Measurements from ENCODE around the gene HELZ. TPM values are rescaled to one million over a fixed set of nuclear protein-coding genes. Genes with fewer than 3 reads are reported as not detected.
"Not testable (repeated sequence)": the region's sequence is repeated elsewhere in the genome, so short reads cannot be mapped to it uniquely, and the experiment has no call there.

HELZ gene
- total and polyA plus RNA-seq, 7 donors, result 1.8 to 55.7 (median 30.8) TPM

GRCh38 chr17:67148352-67148751, 96.6 kb downstream of the HELZ start:
- Histone ChIP-seq H3K36me3 (ENCODE audit: insufficient read depth in 1 of 2, low read depth in 1 of 2) (peaks cover 5 to 90% of the 10 kb centered on the region in 2 donors), H3K4me3 (no peak overlapping the region), H3K9me3 (no peaks in the 10 kb centered on the region), H3K4me1 (no peaks in the 10 kb centered on the region), H3K27ac (no peak overlapping the region), H3K27me3 (ENCODE audit: insufficient read depth in 3 of 3, low read length in 2 of 3) (no peaks in the 10 kb centered on the region)
- DNase-seq, result no peak
- WGBS, 3 donors, result 79 to 83% (median 81%) methylated on average over 6 of the region's 6 CpGs
- intact Hi-C loops (cut with DNase I), result no loop called here
- no peak for ATAC-seq
- TF ChIP-seq CTCF (IDR thresholded peaks at IDR 0.05), result no peak

GRCh38 chr17:67145183-67145805, 99.7 kb downstream of the HELZ start:
- ATAC-seq, result no peak
- no peaks in the 10 kb centered on the region for H3K9me3 ChIP-seq
- no peaks in the 10 kb centered on the region for H3K4me1 ChIP-seq
- TF ChIP-seq CTCF (IDR thresholded peaks at IDR 0.05), result no peak
- intact Hi-C loops (cut with DNase I), result no loop called here
- H3K27ac ChIP-seq, result no peak overlapping the region
- H3K27me3 ChIP-seq (ENCODE audit: insufficient read depth in 3 of 3, low read length in 2 of 3), result no peaks in the 10 kb centered on the region
- H3K36me3 ChIP-seq (ENCODE audit: insufficient read depth in 1 of 2, low read depth in 1 of 2), result peaks cover 5 to 89% of the 10 kb centered on the region in 2 donors
- no peak overlapping the region for H3K4me3 ChIP-seq
- DNase-seq, result no peak
- 73 to 83% (median 80%) methylated on average over 4 of the region's 4 CpGs for WGBS, 3 donors

- no peak overlapping the region for H3K4me3 ChIP-seq
- no peaks in the 10 kb centered on the region for H3K9me3 ChIP-seq
- WGBS, 3 donors, result 97 to 99% (median 98%) methylated on average over 5 of the region's 5 CpGs
- TF ChIP-seq CTCF (IDR thresholded peaks at IDR 0.05), result no peak
- H3K4me1 ChIP-seq, result no peaks in the 10 kb centered on the region
- H3K27me3 ChIP-seq (ENCODE audit: insufficient read depth in 3 of 3, low read length in 2 of 3), result no peaks in the 10 kb centered on the region
- intact Hi-C loops (cut with DNase I), result no loop called here
- H3K27ac ChIP-seq, result no peak overlapping the region
- DNase-seq (no peak), ATAC-seq (no peak)
- H3K36me3 ChIP-seq (ENCODE audit: insufficient read depth in 1 of 2, low read depth in 1 of 2), result peaks cover 3 to 74% of the 10 kb centered on the region in 2 donors
Observed at GRCh38 chr17:67143318-67143717, 101.7 kb downstream of the HELZ start.

- H3K4me3 ChIP-seq; H3K4me1 ChIP-seq; intact Hi-C loops (cut with DNase I); H3K27ac ChIP-seq; ATAC-seq; DNase-seq; H3K27me3 ChIP-seq (ENCODE audit: insufficient read depth in 3 of 3, low read length in 2 of 3); H3K9me3 ChIP-seq: not testable (repeated sequence)
- peaks cover 2 to 72% of the 10 kb centered on the region in 2 donors for H3K36me3 ChIP-seq (ENCODE audit: insufficient read depth in 1 of 2, low read depth in 1 of 2)
- WGBS, 3 donors, result 90 to 100% (median 98%) methylated on average over 1 of the region's 1 CpG
Observed at GRCh38 chr17:67142030-67142429, 103.0 kb downstream of the HELZ start.

GRCh38 chr17:67139784-67140665, 105.0 kb downstream of the HELZ start:
- DNase-seq (no peak), ATAC-seq (peak in 3 of 4 donors; percentile 27 to 48 (median 43))
- no peaks in the 10 kb centered on the region for H3K27me3 ChIP-seq (ENCODE audit: insufficient read depth in 3 of 3, low read length in 2 of 3)
- no peak overlapping the region for H3K27ac ChIP-seq
- TF ChIP-seq CTCF (IDR thresholded peaks at IDR 0.05), result no peak
- intact Hi-C loops (cut with DNase I), result no loop called here
- no peaks in the 10 kb centered on the region for H3K9me3 ChIP-seq
- peaks cover 0 to 72% of the 10 kb centered on the region in 2 donors for H3K36me3 ChIP-seq (ENCODE audit: insufficient read depth in 1 of 2, low read depth in 1 of 2)
- no peaks in the 10 kb centered on the region for H3K4me1 ChIP-seq
- H3K4me3 ChIP-seq, result no peak overlapping the region
- WGBS, 3 donors, result 88 to 91% (median 91%) methylated on average over 10 of the region's 10 CpGs
